ENCODE measurements around the gene GNAO1.

Gene GNAO1

DNA sequence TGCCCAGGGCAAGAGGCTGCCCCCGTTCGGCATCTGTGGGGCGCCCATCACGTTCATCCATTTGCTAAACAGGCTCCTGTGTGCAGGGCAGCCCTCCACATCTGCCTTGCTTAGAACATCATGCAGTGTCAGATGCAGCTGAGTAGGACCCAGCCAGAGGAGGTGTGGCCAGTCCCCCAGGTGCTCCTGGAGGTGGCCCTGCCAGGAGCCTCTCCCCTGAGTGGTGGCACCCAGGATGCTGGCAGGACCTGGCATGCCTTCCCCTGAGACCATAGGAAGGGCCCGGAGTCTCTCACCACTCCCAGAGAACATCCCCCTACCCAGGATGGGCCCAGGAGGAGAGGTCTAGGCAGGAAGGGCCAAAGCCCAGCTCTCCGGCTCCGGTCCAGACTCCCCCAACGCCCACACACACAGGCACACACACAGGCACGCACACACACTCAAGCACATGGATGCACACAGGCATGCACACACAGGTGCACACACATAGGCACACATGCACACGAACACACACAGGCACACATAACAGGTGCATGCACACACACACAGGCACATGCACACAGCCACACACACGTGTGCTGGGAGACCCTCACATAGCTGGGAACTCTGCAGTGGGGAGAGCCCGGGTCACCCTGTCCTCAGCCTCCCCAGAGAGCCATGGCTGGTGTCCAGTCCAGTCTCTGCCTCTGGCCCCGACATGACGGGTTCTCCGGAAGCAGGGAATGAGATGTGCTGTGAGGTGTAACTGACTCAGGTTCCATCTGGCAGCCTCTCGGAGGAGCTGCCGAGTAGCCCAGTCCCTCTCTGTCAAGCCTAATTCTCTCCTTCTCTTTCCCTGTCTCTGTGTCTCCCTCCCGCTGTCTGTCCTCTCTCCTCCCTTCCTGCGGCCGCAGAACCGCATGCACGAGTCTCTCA is 159.5 kb downstream of the GNAO1 start:
- DNase-seq (ENCODE audit: low read depth) = no peak

GRCh38 chr16:56351481-56351880 is 160.2 kb downstream of the GNAO1 start:
- no peak for DNase-seq (ENCODE audit: low read depth)

- DNase-seq (ENCODE audit: low read depth) = no peak
These were observed 161.2 kb downstream of the GNAO1 start for GRCh38 chr16:56352351-56353053.

DNA sequence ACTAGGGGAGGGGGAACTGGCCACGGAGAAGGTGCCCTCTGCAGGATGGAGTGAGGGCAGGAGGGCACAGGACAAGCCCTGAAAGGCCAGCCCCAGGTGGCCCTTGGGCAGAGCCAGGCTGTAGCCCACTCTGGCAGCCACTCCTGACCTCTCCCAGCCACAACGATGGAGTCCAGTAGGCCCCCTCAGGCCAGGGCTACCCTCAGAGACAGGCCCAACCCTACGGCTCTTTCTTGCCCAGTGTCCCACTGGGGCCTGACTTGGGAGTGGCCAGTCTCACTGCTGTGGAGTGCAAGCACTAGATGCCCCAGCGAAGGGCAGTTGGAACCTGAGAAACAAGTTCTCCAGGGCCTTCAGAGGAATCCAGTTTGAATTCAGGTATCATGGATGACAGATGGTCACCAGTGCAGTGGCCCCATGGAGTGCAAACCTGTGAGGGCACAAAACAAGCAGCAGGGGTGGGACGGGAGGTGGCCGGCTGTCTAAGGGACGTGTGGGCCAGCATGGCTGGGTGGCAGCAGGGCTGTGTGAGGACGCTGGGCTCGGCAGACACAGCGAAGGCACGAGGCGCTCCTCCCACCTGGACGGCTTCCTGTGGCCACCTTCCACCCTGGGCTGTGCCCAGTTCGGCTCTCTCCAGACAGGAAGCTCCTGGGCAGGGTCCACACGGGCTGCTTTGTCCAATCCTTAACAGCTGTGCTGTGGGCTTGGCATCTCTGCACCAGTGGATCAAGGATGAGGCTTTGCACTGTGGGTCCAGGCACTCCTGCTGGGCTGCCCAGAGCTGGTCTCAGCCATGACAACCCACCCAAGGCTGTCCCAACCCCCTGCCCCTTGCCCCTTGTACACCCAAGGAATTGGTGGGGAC is 162.0 kb downstream of the GNAO1 start:
- DNase-seq (ENCODE audit: low read depth) = no peak

DNA sequence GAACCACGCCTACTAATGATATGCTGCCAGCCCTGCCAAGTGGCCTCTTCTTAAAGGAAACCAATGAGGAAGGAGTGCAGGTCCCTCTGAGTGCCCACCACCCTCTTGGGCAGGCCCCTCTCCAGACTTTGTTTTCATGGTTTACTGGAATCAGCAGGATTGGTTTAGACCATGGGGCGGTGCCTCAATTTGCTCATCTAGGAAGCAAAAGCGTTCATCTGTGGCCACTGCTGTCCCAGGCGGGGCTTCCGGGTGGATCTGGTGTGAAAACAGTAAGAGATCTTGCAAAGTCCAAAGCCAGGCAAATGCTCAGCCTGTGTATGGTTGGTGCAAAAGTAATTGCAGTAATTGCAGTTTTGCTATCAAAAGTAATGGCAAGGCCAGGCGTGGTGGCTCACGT is 162.7 kb downstream of the GNAO1 start:
- DNase-seq (ENCODE audit: low read depth) = no peak

DNA sequence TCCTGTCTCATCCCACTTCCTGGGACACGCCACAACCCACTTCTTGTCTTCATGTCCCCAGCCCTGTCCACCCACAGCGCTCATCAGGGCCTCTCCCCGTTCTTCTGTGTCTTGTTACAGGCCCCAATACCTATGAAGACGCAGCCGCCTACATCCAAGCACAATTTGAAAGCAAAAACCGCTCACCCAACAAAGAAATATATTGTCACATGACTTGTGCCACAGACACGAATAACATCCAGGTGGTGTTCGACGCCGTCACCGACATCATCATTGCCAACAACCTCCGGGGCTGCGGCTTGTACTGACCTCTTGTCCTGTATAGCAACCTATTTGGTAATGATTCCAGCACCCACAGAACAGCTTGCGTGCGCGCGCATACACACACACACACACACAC is 163.5 kb downstream of the GNAO1 start:
- no peak for DNase-seq (ENCODE audit: low read depth)

DNA sequence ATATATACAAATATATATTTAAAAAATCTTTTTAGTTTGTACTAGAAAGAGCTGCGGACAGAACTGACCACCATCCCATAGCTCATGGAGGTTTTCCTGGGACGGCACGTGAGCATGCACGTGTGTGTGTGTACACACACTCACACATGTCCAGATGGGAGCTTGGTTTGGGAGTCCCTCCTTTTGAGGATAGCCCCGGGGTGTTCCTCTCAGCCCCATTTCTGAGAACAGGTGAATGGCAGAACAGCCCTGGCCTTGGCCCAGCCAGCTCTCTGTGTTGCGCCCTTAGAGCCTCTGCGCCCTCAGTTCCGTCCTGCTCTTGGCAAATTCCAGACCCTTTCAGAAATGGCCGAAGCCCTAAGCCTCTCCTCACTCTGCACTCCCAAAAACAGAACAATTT is 163.9 kb downstream of the GNAO1 start:
- DNase-seq (ENCODE audit: low read depth) = no peak

GRCh38 chr16:56355786-56356275 is 164.5 kb downstream of the GNAO1 start:
- no peak for DNase-seq (ENCODE audit: low read depth)

GRCh38 chr16:56356276-56357240 is 165.3 kb downstream of the GNAO1 start:
- DNase-seq (ENCODE audit: low read depth) = peak; percentile 17

- no peak for DNase-seq (ENCODE audit: low read depth)
These were observed 166.0 kb downstream of the GNAO1 start for GRCh38 chr16:56357241-56357764.

GRCh38 chr16:56357765-56358322 is 166.6 kb downstream of the GNAO1 start:
- DNase-seq (ENCODE audit: low read depth) = no peak

GRCh38 chr16:56360117-56361008 is 169.1 kb downstream of the GNAO1 start:
- DNase-seq (ENCODE audit: low read depth) = no peak

DNA sequence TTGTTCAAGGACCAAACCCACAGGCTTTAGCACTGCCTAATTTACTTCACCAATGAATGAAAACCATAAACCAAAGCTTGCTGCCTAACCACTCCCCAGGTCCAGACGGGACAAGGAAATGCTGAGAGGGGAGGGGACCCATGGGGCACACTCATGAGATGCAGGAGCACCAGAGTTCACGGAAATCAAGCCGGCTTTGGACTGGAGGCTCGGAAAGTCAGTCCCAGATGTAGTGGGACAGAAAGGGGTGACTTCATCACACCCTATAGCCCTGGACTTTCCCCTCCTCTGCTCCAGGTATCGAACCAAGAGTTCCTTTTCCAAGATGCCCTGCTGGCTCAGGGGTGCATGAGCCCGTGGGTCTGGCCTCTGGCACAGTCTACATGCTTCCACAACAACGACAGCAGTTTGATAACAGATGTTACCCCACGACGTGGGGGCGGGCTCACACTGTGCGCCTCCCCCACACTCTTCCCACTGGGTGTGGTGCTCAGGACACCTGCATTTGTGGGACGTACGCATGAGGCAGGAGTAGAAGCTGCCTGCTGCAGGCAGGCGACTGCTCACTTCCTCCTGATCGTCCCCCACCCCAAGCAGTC is 170.9 kb downstream of the GNAO1 start:
- no peak for DNase-seq (ENCODE audit: low read depth)

DNA sequence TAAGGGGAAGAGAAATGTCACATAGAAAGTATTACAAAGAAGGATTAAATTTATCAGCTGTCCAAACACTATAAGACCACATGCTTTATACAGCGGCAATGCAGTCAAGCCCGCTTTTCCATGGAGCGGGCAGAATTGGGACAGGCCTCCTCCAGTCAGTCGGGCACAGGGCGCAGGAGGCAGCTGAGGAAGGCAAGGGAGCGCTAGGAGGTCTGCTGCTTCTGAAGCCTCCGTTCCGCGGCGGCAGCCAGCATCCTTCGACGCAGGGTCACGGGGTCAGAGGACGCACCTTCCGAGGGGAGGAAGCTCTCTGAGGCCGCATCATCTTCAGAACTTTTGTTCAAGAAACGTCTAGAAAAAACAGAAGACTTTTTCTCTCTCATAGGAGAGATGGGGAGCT is 171.4 kb downstream of the GNAO1 start:
- DNase-seq (ENCODE audit: low read depth) = no peak

DNA sequence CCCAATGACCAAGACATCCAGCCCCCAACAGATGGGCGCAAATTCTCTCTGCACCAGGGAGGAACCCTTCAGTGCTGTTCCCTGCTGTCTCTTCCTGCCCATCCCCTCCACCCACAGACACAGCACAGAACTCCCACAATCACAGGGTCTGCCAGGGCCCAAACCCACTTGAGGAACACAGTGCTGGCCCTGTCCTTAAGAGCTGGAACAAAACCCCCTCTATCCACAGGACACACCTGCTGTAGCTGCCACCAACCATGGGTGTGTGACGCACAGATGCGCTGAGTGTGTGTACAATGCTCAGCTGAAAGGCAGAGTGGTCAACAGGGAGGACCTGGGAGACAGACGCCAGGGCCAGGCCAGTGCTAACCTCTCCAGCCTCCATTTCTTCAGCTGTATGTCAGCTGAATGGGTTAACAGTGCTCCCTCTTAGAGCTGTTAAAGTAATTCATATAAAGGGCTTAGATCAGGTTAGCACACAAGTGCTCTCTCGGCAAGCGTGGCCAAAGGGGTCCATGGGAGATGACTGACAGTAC is 172.0 kb downstream of the GNAO1 start:
- DNase-seq (ENCODE audit: low read depth) = no peak

DNA sequence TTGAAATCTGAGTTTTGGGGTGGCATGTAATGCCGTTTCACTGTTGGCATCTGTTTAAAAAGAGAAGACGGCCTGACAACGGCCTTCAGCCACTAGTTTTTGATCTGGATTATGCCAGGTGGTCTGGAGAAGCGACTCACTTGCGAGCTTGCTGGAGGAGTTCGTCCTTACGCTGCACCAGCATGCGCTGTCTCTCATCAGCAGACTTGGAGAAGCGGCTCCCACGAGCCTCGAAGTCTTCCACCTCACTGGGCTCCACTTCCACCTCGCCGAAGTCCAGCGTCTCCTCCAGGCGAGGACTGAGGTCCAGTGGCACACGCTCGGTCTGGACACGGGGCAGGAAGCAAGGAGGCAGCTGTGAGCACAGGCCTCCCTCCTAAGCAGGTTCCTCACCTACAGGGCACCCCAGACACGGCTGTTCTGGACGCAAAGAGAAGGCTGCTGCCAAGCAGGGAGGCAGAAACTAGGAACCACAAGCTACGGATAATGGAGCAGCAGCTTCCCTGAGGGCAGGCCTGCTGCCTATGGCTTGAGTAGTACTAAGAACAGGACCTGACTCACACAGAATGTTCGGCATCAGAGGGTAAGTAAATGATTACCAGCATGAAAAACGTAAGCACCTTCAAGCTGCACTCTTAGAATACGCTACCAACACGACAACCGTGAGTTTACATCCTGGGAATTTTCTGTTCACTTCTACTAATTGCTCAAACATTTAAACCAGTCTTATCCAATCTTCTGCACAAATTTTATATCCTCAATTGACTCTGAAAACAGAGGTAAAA is 172.7 kb downstream of the GNAO1 start:
- DNase-seq (ENCODE audit: low read depth) = no peak

- DNase-seq (ENCODE audit: low read depth) = no peak
These were observed 173.6 kb downstream of the GNAO1 start for GRCh38 chr16:56364865-56365264.

DNA sequence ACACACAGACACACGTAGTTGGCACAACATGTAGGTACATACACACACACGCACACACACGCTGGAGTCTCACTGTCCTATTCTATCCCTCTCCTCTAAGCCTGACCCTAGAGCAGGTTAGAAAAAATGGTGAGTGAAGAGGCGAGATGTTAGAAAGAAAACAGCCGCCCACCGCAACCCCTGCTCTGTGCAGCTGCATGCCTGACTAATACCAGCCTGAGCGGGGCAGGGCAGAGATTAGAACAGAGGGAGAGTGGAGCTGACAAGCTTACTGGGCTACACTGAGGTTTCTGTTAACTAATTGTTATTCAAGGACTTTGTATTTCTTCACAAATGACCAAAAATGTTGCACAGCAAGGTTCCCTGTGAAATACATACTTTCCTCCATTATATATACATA is 174.3 kb downstream of the GNAO1 start:
- no peak for DNase-seq (ENCODE audit: low read depth)

Data from activated T-cell treated with anti-CD3 and anti-CD28 coated beads for 24 hours (primary cell).